H1 (cell line): ENCODE data around the gene MYH13. TPM values are rescaled to one million over a fixed set of nuclear protein-coding genes. Genes with fewer than 3 reads are reported as not detected.

Source experiments
- BACH1 ChIP-seq: IDR thresholded peaks from 2 replicates; pipeline ENCODE4 v1.6.1; 2012; ENCODE audit warnings: low read length, improper control_type of control experiment
- CBX8 ChIP-seq: fragments of 300-800, 300-1000 bp; sonication (generic); IDR thresholded peaks from 2 replicates; pipeline ENCODE4 v1.7.1; 2016; ENCODE audit warnings: low read depth, low read length, borderline replicate concordance
- EZH2 ChIP-seq: fragments of 200-600 bp; sonication (generic); IDR thresholded peaks from 2 replicates; pipeline ENCODE4 v1.7.1; 2012; ENCODE audit warnings: low read depth, mild to moderate bottlenecking, moderate library complexity, low read length, inconsistent platforms; ENCODE audit not compliant: severe bottlenecking
- FOSL1 ChIP-seq: IDR thresholded peaks from 2 replicates; pipeline ENCODE4 v1.6.1; 2011; ENCODE audit warnings: mild to moderate bottlenecking, low read depth, low read length, moderate library complexity; ENCODE audit not compliant: insufficient read depth
- GABPA ChIP-seq: IDR thresholded peaks from 2 replicates; pipeline ENCODE4 v1.6.1; 2011; ENCODE audit warnings: mild to moderate bottlenecking, low read length, moderate library complexity, borderline replicate concordance; ENCODE audit not compliant: insufficient read depth
- HDAC2 ChIP-seq, 2 experiments: fragments of 300-600 bp in 1 of 2; sonication (generic) in 1 of 2; IDR thresholded peaks; 2 replicates each; pipeline ENCODE4 v1.6.1; 2011 to 2012; ENCODE audit warnings: low read depth in 2 of 2, low read length in 2 of 2, mild to moderate bottlenecking in 2 of 2, moderate library complexity in 2 of 2, borderline replicate concordance in 1 of 2, inconsistent platforms in 1 of 2
- JUN ChIP-seq: IDR thresholded peaks from 2 replicates; pipeline ENCODE4 v1.6.1; 2011; ENCODE audit warnings: low read depth, mild to moderate bottlenecking, improper control_type of control experiment, low read length
- SAP30 ChIP-seq: fragments of 300-600 bp; sonication (generic); IDR thresholded peaks from 2 replicates; pipeline ENCODE4 v1.7.1; 2012; ENCODE audit warnings: low read length, moderate library complexity, mild to moderate bottlenecking, inconsistent platforms; ENCODE audit not compliant: insufficient read depth, insufficient replicate concordance
- SP1 ChIP-seq: IDR thresholded peaks from 2 replicates; pipeline ENCODE4 v1.6.1; 2011; ENCODE audit warnings: low read depth, low read length
- polyA plus RNA-seq, 7 experiments: library from polyadenylated mRNA; depleted of rRNA in 3 of 7; stranded (reverse) in 5 of 7; unstranded in 2 of 7; fragments of >200 nt in 5 of 7; fragments of 200-250 nt in 2 of 7; gene quantifications; 1 replicate in 5 of 7; 2 replicates in 1 of 7; 4 replicates in 1 of 7; pipeline versions ENCODE4 v1.2.1 to v1.2.3, GENCODE V29; 2011 to 2013; ENCODE audit warnings: missing spikeins in 2 of 7, mixed read lengths in 2 of 7
- total RNA-seq: library from RNA; stranded (reverse); fragmentation: NEBNext Ultra II Directional; extraction: Animal tissue kit (Norgen Biotek cat#: 25700); gene quantifications from 2 replicates; pipeline ENCODE4 v1.2.1, GENCODE V29; 2021
- TF ChIP-seq, protein P1 (sequence below): fragments of 300-600 bp; sonication (generic); IDR thresholded peaks from 2 replicates; pipeline ENCODE4 v1.7.1; 2012; ENCODE audit warnings: low read length, moderate library complexity, mild to moderate bottlenecking, inconsistent platforms; ENCODE audit not compliant: insufficient replicate concordance

Gene MYH13
- total and polyA plus RNA-seq, 2 of the 8 experiments (the other 6 are each of a cell fraction or from before 2014, with no cell fraction given) = not detected

GRCh38 chr17:10285896-10286295 is 86.9 kb downstream of the MYH13 start (continued):
- TF ChIP-seq, protein P1, sequence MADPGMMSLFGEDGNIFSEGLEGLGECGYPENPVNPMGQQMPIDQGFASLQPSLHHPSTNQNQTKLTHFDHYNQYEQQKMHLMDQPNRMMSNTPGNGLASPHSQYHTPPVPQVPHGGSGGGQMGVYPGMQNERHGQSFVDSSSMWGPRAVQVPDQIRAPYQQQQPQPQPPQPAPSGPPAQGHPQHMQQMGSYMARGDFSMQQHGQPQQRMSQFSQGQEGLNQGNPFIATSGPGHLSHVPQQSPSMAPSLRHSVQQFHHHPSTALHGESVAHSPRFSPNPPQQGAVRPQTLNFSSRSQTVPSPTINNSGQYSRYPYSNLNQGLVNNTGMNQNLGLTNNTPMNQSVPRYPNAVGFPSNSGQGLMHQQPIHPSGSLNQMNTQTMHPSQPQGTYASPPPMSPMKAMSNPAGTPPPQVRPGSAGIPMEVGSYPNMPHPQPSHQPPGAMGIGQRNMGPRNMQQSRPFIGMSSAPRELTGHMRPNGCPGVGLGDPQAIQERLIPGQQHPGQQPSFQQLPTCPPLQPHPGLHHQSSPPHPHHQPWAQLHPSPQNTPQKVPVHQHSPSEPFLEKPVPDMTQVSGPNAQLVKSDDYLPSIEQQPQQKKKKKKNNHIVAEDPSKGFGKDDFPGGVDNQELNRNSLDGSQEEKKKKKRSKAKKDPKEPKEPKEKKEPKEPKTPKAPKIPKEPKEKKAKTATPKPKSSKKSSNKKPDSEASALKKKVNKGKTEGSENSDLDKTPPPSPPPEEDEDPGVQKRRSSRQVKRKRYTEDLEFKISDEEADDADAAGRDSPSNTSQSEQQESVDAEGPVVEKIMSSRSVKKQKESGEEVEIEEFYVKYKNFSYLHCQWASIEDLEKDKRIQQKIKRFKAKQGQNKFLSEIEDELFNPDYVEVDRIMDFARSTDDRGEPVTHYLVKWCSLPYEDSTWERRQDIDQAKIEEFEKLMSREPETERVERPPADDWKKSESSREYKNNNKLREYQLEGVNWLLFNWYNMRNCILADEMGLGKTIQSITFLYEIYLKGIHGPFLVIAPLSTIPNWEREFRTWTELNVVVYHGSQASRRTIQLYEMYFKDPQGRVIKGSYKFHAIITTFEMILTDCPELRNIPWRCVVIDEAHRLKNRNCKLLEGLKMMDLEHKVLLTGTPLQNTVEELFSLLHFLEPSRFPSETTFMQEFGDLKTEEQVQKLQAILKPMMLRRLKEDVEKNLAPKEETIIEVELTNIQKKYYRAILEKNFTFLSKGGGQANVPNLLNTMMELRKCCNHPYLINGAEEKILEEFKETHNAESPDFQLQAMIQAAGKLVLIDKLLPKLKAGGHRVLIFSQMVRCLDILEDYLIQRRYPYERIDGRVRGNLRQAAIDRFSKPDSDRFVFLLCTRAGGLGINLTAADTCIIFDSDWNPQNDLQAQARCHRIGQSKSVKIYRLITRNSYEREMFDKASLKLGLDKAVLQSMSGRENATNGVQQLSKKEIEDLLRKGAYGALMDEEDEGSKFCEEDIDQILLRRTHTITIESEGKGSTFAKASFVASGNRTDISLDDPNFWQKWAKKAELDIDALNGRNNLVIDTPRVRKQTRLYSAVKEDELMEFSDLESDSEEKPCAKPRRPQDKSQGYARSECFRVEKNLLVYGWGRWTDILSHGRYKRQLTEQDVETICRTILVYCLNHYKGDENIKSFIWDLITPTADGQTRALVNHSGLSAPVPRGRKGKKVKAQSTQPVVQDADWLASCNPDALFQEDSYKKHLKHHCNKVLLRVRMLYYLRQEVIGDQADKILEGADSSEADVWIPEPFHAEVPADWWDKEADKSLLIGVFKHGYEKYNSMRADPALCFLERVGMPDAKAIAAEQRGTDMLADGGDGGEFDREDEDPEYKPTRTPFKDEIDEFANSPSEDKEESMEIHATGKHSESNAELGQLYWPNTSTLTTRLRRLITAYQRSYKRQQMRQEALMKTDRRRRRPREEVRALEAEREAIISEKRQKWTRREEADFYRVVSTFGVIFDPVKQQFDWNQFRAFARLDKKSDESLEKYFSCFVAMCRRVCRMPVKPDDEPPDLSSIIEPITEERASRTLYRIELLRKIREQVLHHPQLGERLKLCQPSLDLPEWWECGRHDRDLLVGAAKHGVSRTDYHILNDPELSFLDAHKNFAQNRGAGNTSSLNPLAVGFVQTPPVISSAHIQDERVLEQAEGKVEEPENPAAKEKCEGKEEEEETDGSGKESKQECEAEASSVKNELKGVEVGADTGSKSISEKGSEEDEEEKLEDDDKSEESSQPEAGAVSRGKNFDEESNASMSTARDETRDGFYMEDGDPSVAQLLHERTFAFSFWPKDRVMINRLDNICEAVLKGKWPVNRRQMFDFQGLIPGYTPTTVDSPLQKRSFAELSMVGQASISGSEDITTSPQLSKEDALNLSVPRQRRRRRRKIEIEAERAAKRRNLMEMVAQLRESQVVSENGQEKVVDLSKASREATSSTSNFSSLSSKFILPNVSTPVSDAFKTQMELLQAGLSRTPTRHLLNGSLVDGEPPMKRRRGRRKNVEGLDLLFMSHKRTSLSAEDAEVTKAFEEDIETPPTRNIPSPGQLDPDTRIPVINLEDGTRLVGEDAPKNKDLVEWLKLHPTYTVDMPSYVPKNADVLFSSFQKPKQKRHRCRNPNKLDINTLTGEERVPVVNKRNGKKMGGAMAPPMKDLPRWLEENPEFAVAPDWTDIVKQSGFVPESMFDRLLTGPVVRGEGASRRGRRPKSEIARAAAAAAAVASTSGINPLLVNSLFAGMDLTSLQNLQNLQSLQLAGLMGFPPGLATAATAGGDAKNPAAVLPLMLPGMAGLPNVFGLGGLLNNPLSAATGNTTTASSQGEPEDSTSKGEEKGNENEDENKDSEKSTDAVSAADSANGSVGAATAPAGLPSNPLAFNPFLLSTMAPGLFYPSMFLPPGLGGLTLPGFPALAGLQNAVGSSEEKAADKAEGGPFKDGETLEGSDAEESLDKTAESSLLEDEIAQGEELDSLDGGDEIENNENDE = no peak
- TF ChIP-seq FOSL1 (no peak), CBX8 (no peak), JUN (no peak), BACH1 (no peak), GABPA (no peak), EZH2 (no peak), HDAC2 (IDR thresholded peaks at IDR 0.05; ENCODE audit: borderline replicate concordance in 1 of 2, low read depth in 2 of 2, low read length in 2 of 2) (no peak), SP1 (no peak), SAP30 (no peak)
